Measurements from ENCODE around the gene METTL6.

The METTL6 gene

DNA sequence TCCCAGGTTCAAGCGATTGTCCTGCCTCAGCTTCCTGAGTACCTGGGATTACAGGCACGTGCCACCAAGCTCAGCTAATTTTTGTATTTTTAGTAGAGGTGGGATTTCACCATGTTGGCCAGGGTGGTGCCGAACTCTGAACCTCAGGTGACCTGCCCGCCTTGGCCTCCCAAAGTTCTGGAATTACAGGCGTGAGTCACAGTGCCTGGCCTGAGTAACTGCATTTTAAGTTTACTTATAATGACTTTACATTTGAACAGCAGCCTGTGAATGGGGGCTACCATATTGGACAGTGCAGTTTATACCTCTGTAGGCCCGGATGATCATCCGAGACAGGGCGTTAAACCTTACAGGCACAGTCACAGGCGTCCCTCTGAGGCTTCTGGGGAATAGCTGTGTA is 24.8 kb upstream of the METTL6 start:
- no peak for DNase-seq (ENCODE audit: low spot score)
- TF ChIP-seq, protein P1, sequence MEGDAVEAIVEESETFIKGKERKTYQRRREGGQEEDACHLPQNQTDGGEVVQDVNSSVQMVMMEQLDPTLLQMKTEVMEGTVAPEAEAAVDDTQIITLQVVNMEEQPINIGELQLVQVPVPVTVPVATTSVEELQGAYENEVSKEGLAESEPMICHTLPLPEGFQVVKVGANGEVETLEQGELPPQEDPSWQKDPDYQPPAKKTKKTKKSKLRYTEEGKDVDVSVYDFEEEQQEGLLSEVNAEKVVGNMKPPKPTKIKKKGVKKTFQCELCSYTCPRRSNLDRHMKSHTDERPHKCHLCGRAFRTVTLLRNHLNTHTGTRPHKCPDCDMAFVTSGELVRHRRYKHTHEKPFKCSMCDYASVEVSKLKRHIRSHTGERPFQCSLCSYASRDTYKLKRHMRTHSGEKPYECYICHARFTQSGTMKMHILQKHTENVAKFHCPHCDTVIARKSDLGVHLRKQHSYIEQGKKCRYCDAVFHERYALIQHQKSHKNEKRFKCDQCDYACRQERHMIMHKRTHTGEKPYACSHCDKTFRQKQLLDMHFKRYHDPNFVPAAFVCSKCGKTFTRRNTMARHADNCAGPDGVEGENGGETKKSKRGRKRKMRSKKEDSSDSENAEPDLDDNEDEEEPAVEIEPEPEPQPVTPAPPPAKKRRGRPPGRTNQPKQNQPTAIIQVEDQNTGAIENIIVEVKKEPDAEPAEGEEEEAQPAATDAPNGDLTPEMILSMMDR (IDR thresholded peaks at IDR 0.05; ENCODE audit: borderline replicate concordance, control extremely low read depth, extremely low read depth, insufficient read depth, missing control alignments): no peak
- in situ Hi-C loops (cut with MboI; ENCODE audit: low sequenced_read_pairs, unreplicated experiment): no loop called here

DNA sequence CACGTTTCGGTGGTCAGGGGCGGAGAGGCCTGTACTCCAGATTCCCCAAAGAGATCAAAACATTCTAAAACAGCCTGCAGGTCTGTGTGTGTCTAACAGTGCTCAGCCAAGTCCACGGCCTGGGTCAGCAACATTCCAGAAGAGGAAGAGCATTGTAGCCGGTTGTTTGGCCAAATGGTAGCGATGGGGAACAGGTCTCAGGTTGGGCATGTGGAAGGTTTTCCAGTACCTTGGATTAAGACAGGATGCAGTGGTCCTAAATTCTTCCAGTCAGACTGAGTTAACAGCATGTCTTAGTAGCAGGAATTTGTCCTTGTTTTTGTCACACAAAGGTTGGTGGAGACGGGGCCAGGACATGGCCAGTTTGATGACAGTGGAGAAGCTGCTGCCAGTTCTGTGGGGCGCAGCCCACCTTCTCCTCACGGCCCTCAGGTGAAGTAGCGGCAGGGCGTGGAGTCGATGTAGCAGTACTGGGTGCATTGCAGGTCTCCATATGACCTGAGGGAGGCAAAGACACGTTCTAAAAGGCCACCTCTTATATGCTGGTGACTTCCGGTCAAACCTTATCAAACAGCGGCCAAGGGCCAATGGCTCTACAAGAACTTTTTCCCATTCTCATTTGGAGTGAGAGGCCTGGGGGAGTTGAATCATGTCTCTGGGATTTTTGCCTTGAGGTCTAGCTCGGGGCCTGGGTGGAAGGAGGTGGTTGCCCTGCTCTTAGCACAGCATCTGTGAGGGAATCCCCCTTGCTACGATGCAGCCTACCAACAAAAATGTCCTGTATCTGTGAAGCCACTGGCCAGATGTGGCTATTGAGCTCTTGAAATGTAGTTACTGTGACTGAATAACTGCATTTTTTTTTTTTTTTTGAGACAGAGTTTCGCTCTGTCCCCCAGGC is 24.1 kb upstream of the METTL6 start:
- no peak for DNase-seq (ENCODE audit: low spot score)
- in situ Hi-C loops (cut with MboI; ENCODE audit: low sequenced_read_pairs, unreplicated experiment): no loop called here
- TF ChIP-seq, protein P1 (IDR thresholded peaks at IDR 0.05; ENCODE audit: borderline replicate concordance, control extremely low read depth, extremely low read depth, insufficient read depth, missing control alignments): no peak

DNA sequence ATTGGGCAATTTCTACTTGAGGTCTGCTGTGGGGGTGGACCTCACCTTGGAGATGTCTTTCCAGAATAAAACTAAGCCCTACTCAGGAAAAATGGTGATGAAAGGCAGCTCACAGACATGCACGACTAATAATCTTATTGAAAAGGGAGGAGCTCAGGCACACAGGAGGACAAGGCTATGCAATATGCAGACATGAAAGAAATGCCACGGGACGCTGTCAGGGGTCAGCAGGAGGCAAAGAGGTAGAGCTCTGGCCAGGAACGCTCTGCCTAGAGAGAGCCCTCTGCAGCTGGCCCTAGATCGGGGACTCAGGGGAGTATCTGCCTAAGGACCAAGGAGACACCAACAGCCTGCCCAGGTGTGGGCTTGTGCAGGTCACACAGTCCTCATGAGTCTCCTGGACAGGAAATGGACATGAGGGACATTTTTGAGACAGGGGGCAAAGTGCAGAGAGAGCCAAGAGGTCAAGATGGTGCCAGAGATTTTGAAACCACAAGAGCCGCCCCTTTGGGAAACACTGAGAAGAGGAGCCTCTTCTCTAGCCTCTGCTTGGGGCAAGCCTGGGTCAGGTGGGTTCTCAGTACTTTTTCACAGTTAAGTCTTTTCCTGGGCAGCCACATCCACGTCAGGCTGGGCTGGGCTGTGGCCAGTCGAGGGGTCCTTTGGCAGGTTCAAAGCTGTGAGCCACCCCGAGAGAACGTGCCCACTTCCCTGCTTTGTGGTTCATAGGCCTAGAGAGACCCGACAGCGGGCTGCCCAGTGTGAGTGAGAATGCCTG is 23.3 kb upstream of the METTL6 start:
- in situ Hi-C loops (cut with MboI; ENCODE audit: low sequenced_read_pairs, unreplicated experiment): no loop called here
- TF ChIP-seq, protein P1 (IDR thresholded peaks at IDR 0.05; ENCODE audit: borderline replicate concordance, control extremely low read depth, extremely low read depth, insufficient read depth, missing control alignments): no peak
- DNase-seq (ENCODE audit: low spot score): no peak

DNA sequence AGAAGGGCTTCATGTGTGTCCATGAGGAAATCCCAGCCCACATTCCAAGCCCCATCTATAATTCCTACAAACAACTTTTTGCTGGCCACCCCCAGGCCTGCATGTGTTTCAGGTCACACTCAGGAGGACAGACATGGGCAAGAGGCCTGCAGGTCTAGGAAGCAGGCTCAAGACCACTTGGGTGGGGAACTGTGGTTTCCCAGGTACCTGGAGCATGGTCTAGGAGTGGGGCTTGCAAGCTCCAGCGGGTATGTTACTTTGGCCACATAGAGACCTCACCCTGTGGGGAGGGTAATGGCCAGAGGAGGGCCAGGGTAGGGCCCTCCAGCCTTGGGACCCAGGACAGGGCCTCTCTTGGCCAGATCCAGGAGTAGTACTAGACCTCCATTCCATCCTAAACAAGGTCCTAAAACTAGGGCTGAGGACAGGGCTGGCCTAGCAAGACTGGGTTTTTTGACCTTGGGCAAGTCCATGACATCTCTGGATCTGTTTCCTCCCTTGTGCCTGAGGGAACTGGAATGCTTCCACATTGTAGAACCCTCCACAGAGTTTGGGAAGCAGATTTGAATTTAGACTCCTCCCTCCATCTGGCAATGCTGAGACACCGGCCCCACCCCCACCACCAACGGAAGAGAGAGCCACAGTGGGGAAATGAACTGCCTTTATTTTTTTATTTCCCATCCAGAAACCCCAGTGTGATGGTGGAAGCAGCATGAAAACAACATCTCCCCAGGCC is 22.3 kb upstream of the METTL6 start:
- TF ChIP-seq, protein P1 (IDR thresholded peaks at IDR 0.05; ENCODE audit: borderline replicate concordance, control extremely low read depth, extremely low read depth, insufficient read depth, missing control alignments): no peak
- in situ Hi-C loops (cut with MboI; ENCODE audit: low sequenced_read_pairs, unreplicated experiment): no loop called here
- DNase-seq (ENCODE audit: low spot score): no peak

DNA sequence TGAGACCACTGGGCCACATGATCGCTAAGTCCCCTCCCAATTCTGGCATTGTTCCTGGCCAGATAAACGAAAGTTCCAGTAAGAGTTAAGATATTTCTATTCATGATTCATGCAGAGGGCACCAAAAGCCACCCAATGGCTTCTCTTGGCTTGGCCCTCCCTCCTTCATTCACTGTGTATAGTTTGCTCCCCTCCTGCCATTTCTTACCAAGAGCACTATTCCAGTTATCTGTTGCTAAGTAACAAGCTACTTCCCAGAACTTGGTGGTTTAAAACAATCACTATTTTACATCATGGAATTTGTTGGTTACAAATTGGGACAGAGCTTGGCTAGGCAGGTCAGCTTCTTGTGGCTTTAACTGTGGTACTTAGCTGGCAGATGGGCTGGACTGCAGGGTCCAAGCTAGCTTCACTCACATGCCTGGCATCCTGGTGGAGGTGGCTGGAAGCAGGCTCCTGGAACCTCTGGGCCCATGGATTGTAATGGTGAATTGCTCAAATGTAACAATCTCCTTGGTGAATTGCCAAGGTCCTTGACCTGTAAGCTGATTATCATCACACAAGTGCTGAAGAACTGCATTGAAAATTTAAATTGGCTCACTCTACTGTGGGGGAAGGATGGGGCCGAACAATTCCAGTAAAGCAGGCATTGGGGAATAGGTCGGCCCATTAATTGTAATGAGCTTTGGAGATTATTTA is 16.6 kb upstream of the METTL6 start:
- in situ Hi-C loops (cut with MboI; ENCODE audit: low sequenced_read_pairs, unreplicated experiment): no loop called here
- TF ChIP-seq, protein P1 (IDR thresholded peaks at IDR 0.05; ENCODE audit: borderline replicate concordance, control extremely low read depth, extremely low read depth, insufficient read depth, missing control alignments): no peak
- no peak for DNase-seq (ENCODE audit: low spot score)

DNA sequence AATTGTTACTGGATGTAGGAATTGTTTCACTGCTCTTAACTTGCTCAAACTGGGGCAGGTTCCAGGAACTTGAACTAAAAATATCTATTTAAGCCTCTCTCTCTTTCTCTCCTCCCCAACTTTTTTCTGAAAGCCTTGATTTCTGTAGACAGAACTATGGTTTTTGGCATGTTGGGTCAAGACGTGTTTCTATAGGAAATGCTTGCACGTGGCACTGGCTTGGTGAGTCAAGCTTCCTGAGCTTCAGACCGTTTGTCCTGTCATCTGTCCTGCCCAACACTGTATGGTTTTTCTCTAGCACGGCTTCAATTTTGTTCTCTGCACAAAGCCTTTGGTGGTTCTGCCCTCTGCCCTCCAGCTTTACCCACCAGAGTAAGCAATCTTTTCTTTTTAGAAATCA is 13.5 kb upstream of the METTL6 start:
- TF ChIP-seq, protein P1 (IDR thresholded peaks at IDR 0.05; ENCODE audit: borderline replicate concordance, control extremely low read depth, extremely low read depth, insufficient read depth, missing control alignments): no peak
- in situ Hi-C loops (cut with MboI; ENCODE audit: low sequenced_read_pairs, unreplicated experiment): no loop called here
- no peak for DNase-seq (ENCODE audit: low spot score)
